ENCODE measurements around the gene RPL18A.

RPL18A gene

GRCh38 chr19:17855280-17856152 lies 4.2 kb upstream of the RPL18A start:
- peak; percentile 99 for TF ChIP-seq CTCF (conservative IDR thresholded peaks at IDR 0.05)
- no peak overlapping the region for H3K27ac ChIP-seq

GRCh38 chr19:17860331-17860992 lies 752 bp downstream of the RPL18A start:
- H3K27ac ChIP-seq, result peak overlapping the region; percentile 98
- no peak for TF ChIP-seq CTCF (conservative IDR thresholded peaks at IDR 0.05)

- H3K27ac ChIP-seq, result peak overlapping the region; percentile 98
- TF ChIP-seq CTCF (conservative IDR thresholded peaks at IDR 0.05), result no peak
These were observed 1.3 kb downstream of the RPL18A start for GRCh38 chr19:17860993-17861360.

GRCh38 chr19:17861542-17862402 lies 2.1 kb downstream of the RPL18A start:
- no peak for TF ChIP-seq CTCF (conservative IDR thresholded peaks at IDR 0.05)
- peak overlapping the region; percentile 98 for H3K27ac ChIP-seq

GRCh38 chr19:17862711-17863519 lies 3.2 kb downstream of the RPL18A start:
- no peak for TF ChIP-seq CTCF (conservative IDR thresholded peaks at IDR 0.05)
- peak overlapping the region; percentile 98 for H3K27ac ChIP-seq

- peak overlapping the region; percentile 98 for H3K27ac ChIP-seq
- TF ChIP-seq CTCF (conservative IDR thresholded peaks at IDR 0.05), result no peak
These were observed 3.9 kb downstream of the RPL18A start for GRCh38 chr19:17863520-17864182.

Measured in VCaP (cell line).